ENCODE measurements around the gene IMPDH2. TPM values are rescaled to one million over a fixed set of nuclear protein-coding genes. Genes with fewer than 3 reads are reported as not detected.

Gene IMPDH2
- total RNA-seq: 10 to 100 TPM; 32.1 to 68.7 TPM

DNA sequence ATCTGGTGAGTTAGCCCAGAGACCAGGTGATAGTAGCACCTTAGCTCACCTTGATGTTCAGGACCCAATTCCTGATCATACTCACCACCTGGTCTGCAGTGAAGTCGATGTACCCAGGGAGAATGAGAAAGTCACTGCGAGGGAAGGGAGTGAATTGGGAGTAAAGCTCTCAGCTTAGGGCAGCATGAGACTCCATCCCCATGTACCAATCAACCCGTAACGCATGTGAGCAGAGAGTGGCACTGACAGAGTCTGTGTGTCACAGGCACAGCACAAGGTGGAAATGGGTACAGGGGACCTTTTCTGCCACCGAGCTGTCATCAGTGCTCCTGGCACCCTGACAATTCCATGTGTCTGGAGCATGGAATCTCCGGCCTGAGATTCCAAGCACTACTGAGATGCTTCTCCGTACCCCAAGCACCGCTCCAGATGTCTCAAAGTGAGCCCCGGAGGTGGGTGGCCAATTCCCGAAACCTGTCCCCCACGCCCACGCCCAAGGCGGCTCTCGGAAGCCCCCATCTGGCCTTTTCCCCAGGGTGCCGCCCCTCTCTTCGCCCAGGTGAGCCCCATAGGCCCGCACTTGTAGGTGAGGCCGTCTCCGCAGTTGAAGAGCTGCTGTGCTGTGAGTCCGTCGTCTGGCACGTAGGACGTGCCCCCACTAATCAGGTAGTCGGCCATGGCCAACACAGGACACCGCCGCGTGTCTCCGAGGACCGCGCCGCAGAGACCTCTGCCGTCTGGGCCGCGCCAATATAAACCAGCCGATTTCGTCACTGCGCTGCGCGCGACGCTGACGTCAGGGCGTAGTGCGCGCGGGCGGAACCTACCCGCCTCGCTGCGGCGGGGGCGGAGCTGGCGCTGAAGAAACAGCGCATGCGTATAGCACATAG is at the start of gene IMPDH2:
TSS of gene IMPDH2 (minus strand) at position 726 of the 890 bp plus-strand sequence. CDS start at position 678, 48 bp downstream.
- Histone ChIP-seq H3K27ac (peak within 1 kb of the TSS; percentile 96 to 98), H3K4me3 (peak within 1 kb of the TSS; percentile 73 to 82), H3K4me1 (peaks cover 0 to 29% of the 10 kb centered on the region in 2 donors), H3K9me3 (no peaks in the 10 kb centered on the region), H3K27me3 (no peaks in the 10 kb centered on the region), H3K36me3 (peaks cover 67% of the 10 kb centered on the region)
- DNase-seq (ENCODE audit: low spot score): peak; percentile 94
- TF ChIP-seq, protein P1, sequence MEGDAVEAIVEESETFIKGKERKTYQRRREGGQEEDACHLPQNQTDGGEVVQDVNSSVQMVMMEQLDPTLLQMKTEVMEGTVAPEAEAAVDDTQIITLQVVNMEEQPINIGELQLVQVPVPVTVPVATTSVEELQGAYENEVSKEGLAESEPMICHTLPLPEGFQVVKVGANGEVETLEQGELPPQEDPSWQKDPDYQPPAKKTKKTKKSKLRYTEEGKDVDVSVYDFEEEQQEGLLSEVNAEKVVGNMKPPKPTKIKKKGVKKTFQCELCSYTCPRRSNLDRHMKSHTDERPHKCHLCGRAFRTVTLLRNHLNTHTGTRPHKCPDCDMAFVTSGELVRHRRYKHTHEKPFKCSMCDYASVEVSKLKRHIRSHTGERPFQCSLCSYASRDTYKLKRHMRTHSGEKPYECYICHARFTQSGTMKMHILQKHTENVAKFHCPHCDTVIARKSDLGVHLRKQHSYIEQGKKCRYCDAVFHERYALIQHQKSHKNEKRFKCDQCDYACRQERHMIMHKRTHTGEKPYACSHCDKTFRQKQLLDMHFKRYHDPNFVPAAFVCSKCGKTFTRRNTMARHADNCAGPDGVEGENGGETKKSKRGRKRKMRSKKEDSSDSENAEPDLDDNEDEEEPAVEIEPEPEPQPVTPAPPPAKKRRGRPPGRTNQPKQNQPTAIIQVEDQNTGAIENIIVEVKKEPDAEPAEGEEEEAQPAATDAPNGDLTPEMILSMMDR (IDR thresholded peaks at IDR 0.05): peak in 1 of 2 donors; percentile 31

DNA sequence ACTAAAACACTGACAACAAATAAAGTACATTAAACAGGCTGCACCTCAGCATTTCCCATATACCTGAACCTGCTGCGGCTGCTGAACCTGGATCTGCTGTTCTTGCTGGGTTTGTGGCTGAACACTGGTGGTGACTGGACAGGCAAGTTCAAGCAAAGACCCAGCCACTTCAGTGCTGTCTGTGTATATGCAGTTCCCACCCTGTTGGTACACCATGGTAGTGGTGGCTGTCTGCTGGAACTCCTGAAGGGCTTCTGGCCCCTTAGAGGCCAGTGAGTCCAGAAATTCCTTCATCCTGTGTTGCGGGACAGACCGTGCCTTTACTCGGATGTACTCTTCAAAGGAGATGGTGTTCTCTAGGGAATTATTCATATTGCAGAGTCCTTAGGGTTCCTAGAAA is 47.4 kb upstream of the IMPDH2 start:
- TF ChIP-seq, protein P1 (IDR thresholded peaks at IDR 0.05): no peak
- H3K27ac ChIP-seq: no peak overlapping the region
- H3K4me1 ChIP-seq: peaks cover 0 to 5% of the 10 kb centered on the region in 2 donors
- no peak for DNase-seq (ENCODE audit: low spot score)
- peaks cover 55% of the 10 kb centered on the region for H3K36me3 ChIP-seq
- no peaks in the 10 kb centered on the region for H3K9me3 ChIP-seq
- no peak overlapping the region for H3K4me3 ChIP-seq
- no peaks in the 10 kb centered on the region for H3K27me3 ChIP-seq

DNA sequence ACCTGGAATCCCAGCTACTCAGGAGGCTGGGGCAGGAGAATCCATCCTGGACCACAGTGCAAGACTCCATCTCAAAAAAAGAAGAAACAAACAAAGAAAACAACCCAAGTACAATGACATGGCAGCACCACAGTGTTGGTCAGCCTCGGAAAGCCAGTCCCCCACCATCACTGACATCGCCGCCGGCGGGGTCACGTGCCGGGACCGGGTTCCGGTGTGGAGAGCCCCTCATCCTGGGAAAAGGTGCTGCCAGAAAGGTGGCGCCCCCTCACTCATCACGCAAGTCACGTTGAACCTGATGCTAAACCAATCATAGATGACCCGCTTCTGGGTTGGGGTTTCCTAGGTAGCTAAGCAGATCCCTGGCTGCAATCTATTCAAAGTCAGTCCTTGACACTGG is 46.9 kb upstream of the IMPDH2 start:
- Histone ChIP-seq H3K9me3 (no peaks in the 10 kb centered on the region), H3K27me3 (no peaks in the 10 kb centered on the region), H3K36me3 (peaks cover 60% of the 10 kb centered on the region), H3K4me1 (peaks cover 0 to 5% of the 10 kb centered on the region in 2 donors), H3K4me3 (no peak overlapping the region), H3K27ac (no peak overlapping the region)
- TF ChIP-seq, protein P1 (IDR thresholded peaks at IDR 0.05): no peak
- no peak for DNase-seq (ENCODE audit: low spot score)

DNA sequence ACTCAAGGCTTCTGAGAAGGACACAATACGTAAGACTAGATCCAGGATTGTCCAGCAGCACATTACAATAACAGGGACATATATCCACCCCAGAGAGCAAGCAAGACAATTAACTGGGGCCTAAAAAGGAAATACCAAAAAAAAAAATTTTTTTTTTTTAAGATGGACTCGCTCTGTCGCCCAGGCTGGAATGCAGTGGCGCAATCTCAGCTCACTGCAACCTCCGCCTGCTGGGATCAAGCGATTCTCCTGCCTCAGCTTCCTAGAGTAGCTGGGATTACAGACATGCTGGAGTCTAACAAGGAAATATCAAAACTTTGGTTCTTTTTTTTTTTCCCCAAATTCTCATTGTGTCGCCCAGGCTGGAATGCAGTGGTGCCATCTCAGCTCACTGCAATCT is 28.8 kb upstream of the IMPDH2 start:
- no peak overlapping the region for H3K4me3 ChIP-seq
- H3K27me3 ChIP-seq: no peaks in the 10 kb centered on the region
- H3K4me1 ChIP-seq: no peaks in the 10 kb centered on the region
- H3K36me3 ChIP-seq: peaks cover 73% of the 10 kb centered on the region
- DNase-seq (ENCODE audit: low spot score): no peak
- TF ChIP-seq, protein P1 (IDR thresholded peaks at IDR 0.05): no peak
- no peak overlapping the region for H3K27ac ChIP-seq
- no peaks in the 10 kb centered on the region for H3K9me3 ChIP-seq

DNA sequence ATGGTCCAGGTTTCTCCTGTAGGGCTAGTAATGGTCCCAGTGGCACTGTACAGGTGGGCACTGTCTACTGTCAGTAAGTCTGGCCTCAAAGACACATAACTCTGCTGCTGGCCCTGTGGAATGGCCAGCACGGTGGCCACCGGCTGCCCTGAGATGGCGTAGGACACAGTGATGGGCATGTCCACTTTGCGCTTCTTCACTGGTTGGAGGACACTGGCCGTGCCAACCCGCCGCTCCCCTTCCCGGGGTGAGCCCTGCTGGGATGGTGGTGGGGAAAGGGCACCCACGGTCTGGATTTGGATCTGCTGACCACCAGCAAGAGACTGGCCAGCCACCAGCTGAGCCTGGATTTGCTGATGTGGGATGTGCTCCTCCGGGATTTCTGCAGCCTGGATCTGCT is 28.1 kb upstream of the IMPDH2 start:
- H3K9me3 ChIP-seq: no peaks in the 10 kb centered on the region
- no peak overlapping the region for H3K27ac ChIP-seq
- no peaks in the 10 kb centered on the region for H3K4me1 ChIP-seq
- TF ChIP-seq, protein P1 (IDR thresholded peaks at IDR 0.05): no peak
- no peaks in the 10 kb centered on the region for H3K27me3 ChIP-seq
- peaks cover 66% of the 10 kb centered on the region for H3K36me3 ChIP-seq
- H3K4me3 ChIP-seq: no peak overlapping the region
- no peak for DNase-seq (ENCODE audit: low spot score)
